ENCODE results near the gene EMX2.

DNA sequence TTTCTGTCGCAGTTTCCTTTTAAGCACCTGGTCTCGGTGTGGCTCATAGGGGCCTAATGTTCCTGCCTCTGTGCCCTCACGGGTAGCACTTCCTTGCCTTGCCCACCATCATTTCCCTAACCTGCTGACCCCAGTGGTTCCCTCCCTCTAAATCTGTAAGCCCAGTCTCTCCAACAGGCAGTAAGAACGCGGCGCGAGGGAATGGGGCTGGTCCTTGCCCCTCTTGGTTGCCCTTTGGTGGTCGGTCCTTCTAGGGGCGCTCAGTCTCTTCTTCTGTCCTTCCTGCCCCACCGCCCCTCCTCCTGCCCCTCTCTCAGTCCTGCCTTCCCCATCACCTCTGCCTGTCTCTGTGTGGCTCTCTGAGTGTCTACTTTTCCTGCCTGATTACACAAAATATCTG is 21.2 kb downstream of the EMX2 start:
- no peak for TF ChIP-seq MYC (IDR thresholded peaks at IDR 0.05; ENCODE audit: insufficient read depth, insufficient read length, insufficient replicate concordance, low read length, severe bottlenecking)
- TF ChIP-seq, protein P1, sequence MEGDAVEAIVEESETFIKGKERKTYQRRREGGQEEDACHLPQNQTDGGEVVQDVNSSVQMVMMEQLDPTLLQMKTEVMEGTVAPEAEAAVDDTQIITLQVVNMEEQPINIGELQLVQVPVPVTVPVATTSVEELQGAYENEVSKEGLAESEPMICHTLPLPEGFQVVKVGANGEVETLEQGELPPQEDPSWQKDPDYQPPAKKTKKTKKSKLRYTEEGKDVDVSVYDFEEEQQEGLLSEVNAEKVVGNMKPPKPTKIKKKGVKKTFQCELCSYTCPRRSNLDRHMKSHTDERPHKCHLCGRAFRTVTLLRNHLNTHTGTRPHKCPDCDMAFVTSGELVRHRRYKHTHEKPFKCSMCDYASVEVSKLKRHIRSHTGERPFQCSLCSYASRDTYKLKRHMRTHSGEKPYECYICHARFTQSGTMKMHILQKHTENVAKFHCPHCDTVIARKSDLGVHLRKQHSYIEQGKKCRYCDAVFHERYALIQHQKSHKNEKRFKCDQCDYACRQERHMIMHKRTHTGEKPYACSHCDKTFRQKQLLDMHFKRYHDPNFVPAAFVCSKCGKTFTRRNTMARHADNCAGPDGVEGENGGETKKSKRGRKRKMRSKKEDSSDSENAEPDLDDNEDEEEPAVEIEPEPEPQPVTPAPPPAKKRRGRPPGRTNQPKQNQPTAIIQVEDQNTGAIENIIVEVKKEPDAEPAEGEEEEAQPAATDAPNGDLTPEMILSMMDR (IDR thresholded peaks at IDR 0.05 in 2 of 3, conservative IDR thresholded peaks at IDR 0.05 in 1 of 3; ENCODE audit: control insufficient read depth in 2 of 3, extremely low read depth in 1 of 3, insufficient read depth in 1 of 3, low read depth in 3 of 3, low read length in 3 of 3), result no peak
- TF ChIP-seq, protein P2, sequence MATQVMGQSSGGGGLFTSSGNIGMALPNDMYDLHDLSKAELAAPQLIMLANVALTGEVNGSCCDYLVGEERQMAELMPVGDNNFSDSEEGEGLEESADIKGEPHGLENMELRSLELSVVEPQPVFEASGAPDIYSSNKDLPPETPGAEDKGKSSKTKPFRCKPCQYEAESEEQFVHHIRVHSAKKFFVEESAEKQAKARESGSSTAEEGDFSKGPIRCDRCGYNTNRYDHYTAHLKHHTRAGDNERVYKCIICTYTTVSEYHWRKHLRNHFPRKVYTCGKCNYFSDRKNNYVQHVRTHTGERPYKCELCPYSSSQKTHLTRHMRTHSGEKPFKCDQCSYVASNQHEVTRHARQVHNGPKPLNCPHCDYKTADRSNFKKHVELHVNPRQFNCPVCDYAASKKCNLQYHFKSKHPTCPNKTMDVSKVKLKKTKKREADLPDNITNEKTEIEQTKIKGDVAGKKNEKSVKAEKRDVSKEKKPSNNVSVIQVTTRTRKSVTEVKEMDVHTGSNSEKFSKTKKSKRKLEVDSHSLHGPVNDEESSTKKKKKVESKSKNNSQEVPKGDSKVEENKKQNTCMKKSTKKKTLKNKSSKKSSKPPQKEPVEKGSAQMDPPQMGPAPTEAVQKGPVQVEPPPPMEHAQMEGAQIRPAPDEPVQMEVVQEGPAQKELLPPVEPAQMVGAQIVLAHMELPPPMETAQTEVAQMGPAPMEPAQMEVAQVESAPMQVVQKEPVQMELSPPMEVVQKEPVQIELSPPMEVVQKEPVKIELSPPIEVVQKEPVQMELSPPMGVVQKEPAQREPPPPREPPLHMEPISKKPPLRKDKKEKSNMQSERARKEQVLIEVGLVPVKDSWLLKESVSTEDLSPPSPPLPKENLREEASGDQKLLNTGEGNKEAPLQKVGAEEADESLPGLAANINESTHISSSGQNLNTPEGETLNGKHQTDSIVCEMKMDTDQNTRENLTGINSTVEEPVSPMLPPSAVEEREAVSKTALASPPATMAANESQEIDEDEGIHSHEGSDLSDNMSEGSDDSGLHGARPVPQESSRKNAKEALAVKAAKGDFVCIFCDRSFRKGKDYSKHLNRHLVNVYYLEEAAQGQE (IDR thresholded peaks at IDR 0.05; ENCODE audit: low read depth, low read length), result no peak
- TF ChIP-seq RAD21 (IDR thresholded peaks at IDR 0.05; ENCODE audit: insufficient read depth, low read depth, low read length), result no peak
- TF ChIP-seq, protein P3, sequence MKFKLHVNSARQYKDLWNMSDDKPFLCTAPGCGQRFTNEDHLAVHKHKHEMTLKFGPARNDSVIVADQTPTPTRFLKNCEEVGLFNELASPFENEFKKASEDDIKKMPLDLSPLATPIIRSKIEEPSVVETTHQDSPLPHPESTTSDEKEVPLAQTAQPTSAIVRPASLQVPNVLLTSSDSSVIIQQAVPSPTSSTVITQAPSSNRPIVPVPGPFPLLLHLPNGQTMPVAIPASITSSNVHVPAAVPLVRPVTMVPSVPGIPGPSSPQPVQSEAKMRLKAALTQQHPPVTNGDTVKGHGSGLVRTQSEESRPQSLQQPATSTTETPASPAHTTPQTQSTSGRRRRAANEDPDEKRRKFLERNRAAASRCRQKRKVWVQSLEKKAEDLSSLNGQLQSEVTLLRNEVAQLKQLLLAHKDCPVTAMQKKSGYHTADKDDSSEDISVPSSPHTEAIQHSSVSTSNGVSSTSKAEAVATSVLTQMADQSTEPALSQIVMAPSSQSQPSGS (IDR thresholded peaks at IDR 0.05; ENCODE audit: low read length), result no peak

Measured in GM12878 (cell line).